Kidney epithelial cell (primary cell): ENCODE measurements around the gene RXRA. TPM values are rescaled to one million over a fixed set of nuclear protein-coding genes. Genes with fewer than 3 reads are reported as not detected.

Experiments used
- DNase-seq: peaks from one replicate; pipeline ENCODE4 v3.0.0-alpha.2; 2010; ENCODE audit warnings: low read depth
- H3K27me3 ChIP-seq: 2 replicates; pipeline ENCODE4 v1.6.0; 2011; ENCODE audit warnings: low read length; ENCODE audit not compliant: control insufficient read depth, insufficient read depth
- H3K36me3 ChIP-seq: 2 replicates; pipeline ENCODE4 v1.5.1; 2011; ENCODE audit warnings: low read length; ENCODE audit not compliant: control insufficient read depth, insufficient read depth
- H3K4me3 ChIP-seq: 2 replicates; pipeline ENCODE4 v1.5.1; 2011; ENCODE audit warnings: low read depth, mild to moderate bottlenecking, control low read depth, low read length
- CTCF ChIP-seq: IDR thresholded peaks from 2 replicates; pipeline ENCODE4 v1.5.1; 2011; ENCODE audit warnings: mild to moderate bottlenecking, moderate library complexity, low read length, control low read depth, inconsistent platforms; ENCODE audit not compliant: insufficient read depth, poor library complexity, severe bottlenecking
- total RNA-seq: library from RNA; depleted of rRNA; stranded (reverse); fragments of >200 nt; gene quantifications from 2 replicates; pipeline ENCODE4 v1.2.3, GENCODE V29; 2015

RXRA gene
- total RNA-seq, 1 donor from 2014 or later = 15.0 TPM

GRCh38 chr9:134474055-134474370 lies 147.8 kb downstream of the RXRA start:
- Histone ChIP-seq H3K4me3 (no peak overlapping the region), H3K27me3 (no peaks in the 10 kb centered on the region), H3K36me3 (no peaks in the 10 kb centered on the region)
- no peak for DNase-seq
- no peak for TF ChIP-seq CTCF

- TF ChIP-seq CTCF = no peak
- H3K36me3 ChIP-seq = no peaks in the 10 kb centered on the region
- H3K4me3 ChIP-seq = no peak overlapping the region
- no peak for DNase-seq
- H3K27me3 ChIP-seq = no peaks in the 10 kb centered on the region
Observed at GRCh38 chr9:134475011-134475790, 148.9 kb downstream of the RXRA start.

GRCh38 chr9:134476272-134476941 lies 150.2 kb downstream of the RXRA start:
- H3K4me3 ChIP-seq = no peak overlapping the region
- no peaks in the 10 kb centered on the region for H3K27me3 ChIP-seq
- H3K36me3 ChIP-seq = no peaks in the 10 kb centered on the region
- DNase-seq = no peak
- no peak for TF ChIP-seq CTCF

GRCh38 chr9:134476942-134477335 lies 150.7 kb downstream of the RXRA start:
- no peaks in the 10 kb centered on the region for H3K36me3 ChIP-seq
- no peak overlapping the region for H3K4me3 ChIP-seq
- no peaks in the 10 kb centered on the region for H3K27me3 ChIP-seq
- no peak for TF ChIP-seq CTCF
- no peak for DNase-seq

GRCh38 chr9:134477342-134477925 lies 151.2 kb downstream of the RXRA start:
- no peak for DNase-seq
- Histone ChIP-seq H3K4me3 (no peak overlapping the region), H3K36me3 (no peaks in the 10 kb centered on the region), H3K27me3 (no peaks in the 10 kb centered on the region)
- no peak for TF ChIP-seq CTCF
